ENCODE measurements around the gene KRT23. TPM values are rescaled to one million over a fixed set of nuclear protein-coding genes. Genes with fewer than 3 reads are reported as not detected.
"Not testable (repeated sequence)": the region's sequence is repeated elsewhere in the genome, so short reads cannot be mapped to it uniquely, and the experiment has no call there.

The KRT23 gene
- total RNA-seq, 1 donor from 2014 or later: not detected

- Mint-ChIP-seq H3K4me3 (ENCODE audit: unreplicated experiment) (no peak overlapping the region), H3K4me1 (ENCODE audit: unreplicated experiment) (no peaks in the 10 kb centered on the region)
Measured at GRCh38 chr17:40926341-40926740, 11.1 kb downstream of the KRT23 start.

GRCh38 chr17:40922239-40922638, 15.2 kb downstream of the KRT23 start:
- Mint-ChIP-seq H3K36me3 (ENCODE audit: low read depth, unreplicated experiment) (no peaks in the 10 kb centered on the region), H3K9me3 (ENCODE audit: unreplicated experiment) (no peaks in the 10 kb centered on the region), H3K4me1 (ENCODE audit: unreplicated experiment) (no peaks in the 10 kb centered on the region), H3K4me3 (ENCODE audit: unreplicated experiment) (no peak overlapping the region), H3K27ac (ENCODE audit: unreplicated experiment) (no peak overlapping the region), H3K27me3 (ENCODE audit: unreplicated experiment) (peaks cover 3% of the 10 kb centered on the region)
- DNase-seq (ENCODE audit: low spot score): no peak
- TF ChIP-seq CTCF (IDR thresholded peaks at IDR 0.05; ENCODE audit: unreplicated experiment): no peak

More at GRCh38 chr17:40926341-40926740, 11.1 kb downstream of the KRT23 start:
- Mint-ChIP-seq H3K27me3 (ENCODE audit: unreplicated experiment) (peaks cover 3% of the 10 kb centered on the region), H3K27ac (ENCODE audit: unreplicated experiment) (no peak overlapping the region), H3K9me3 (ENCODE audit: unreplicated experiment) (no peaks in the 10 kb centered on the region), H3K36me3 (ENCODE audit: low read depth, unreplicated experiment) (no peaks in the 10 kb centered on the region)
- no peak for DNase-seq (ENCODE audit: low spot score)
- TF ChIP-seq CTCF (IDR thresholded peaks at IDR 0.05; ENCODE audit: unreplicated experiment): no peak

- peaks cover 3% of the 10 kb centered on the region for H3K27me3 Mint-ChIP-seq (ENCODE audit: unreplicated experiment)
- TF ChIP-seq CTCF (IDR thresholded peaks at IDR 0.05; ENCODE audit: unreplicated experiment): no peak
- H3K9me3 Mint-ChIP-seq (ENCODE audit: unreplicated experiment): no peaks in the 10 kb centered on the region
- no peak for DNase-seq (ENCODE audit: low spot score)
- H3K36me3 Mint-ChIP-seq (ENCODE audit: low read depth, unreplicated experiment): no peaks in the 10 kb centered on the region
- H3K27ac Mint-ChIP-seq (ENCODE audit: unreplicated experiment): no peak overlapping the region
- H3K4me3 Mint-ChIP-seq (ENCODE audit: unreplicated experiment): no peak overlapping the region
- no peaks in the 10 kb centered on the region for H3K4me1 Mint-ChIP-seq (ENCODE audit: unreplicated experiment)
Measured at GRCh38 chr17:40921026-40921425, 16.4 kb downstream of the KRT23 start.

- not testable (repeated sequence) for H3K4me3 Mint-ChIP-seq (ENCODE audit: unreplicated experiment); DNase-seq (ENCODE audit: low spot score); H3K27ac Mint-ChIP-seq (ENCODE audit: unreplicated experiment); H3K36me3 Mint-ChIP-seq (ENCODE audit: low read depth, unreplicated experiment); H3K9me3 Mint-ChIP-seq (ENCODE audit: unreplicated experiment); H3K4me1 Mint-ChIP-seq (ENCODE audit: unreplicated experiment); H3K27me3 Mint-ChIP-seq (ENCODE audit: unreplicated experiment)
Measured at GRCh38 chr17:40917116-40917515, 20.3 kb downstream of the KRT23 start.

- peaks cover 9% of the 10 kb centered on the region for H3K4me1 Mint-ChIP-seq (ENCODE audit: unreplicated experiment)
- TF ChIP-seq CTCF (IDR thresholded peaks at IDR 0.05; ENCODE audit: unreplicated experiment): no peak
- no peak for DNase-seq (ENCODE audit: low spot score)
- no peak overlapping the region for H3K4me3 Mint-ChIP-seq (ENCODE audit: unreplicated experiment)
- H3K36me3 Mint-ChIP-seq (ENCODE audit: low read depth, unreplicated experiment): no peaks in the 10 kb centered on the region
- H3K9me3 Mint-ChIP-seq (ENCODE audit: unreplicated experiment): no peaks in the 10 kb centered on the region
- H3K27ac Mint-ChIP-seq (ENCODE audit: unreplicated experiment): no peak overlapping the region
- H3K27me3 Mint-ChIP-seq (ENCODE audit: unreplicated experiment): peaks cover 3% of the 10 kb centered on the region
Measured at GRCh38 chr17:40916366-40916765, 21.1 kb downstream of the KRT23 start.

Measured in endothelial cell (in vitro differentiated cells).